PFSK-1 (cell line): ENCODE data around the gene ABHD12.

Source experiments
- TAF1 ChIP-seq: IDR thresholded peaks from 2 replicates; pipeline ENCODE4 v1.6.1; 2012; ENCODE audit warnings: low read length, control low read depth, borderline replicate concordance; ENCODE audit not compliant: insufficient read depth
- TF ChIP-seq, protein P1 (sequence below), 2 experiments: IDR thresholded peaks; 2 replicates each; pipeline versions ENCODE4 v1.6.1 to v1.8.0; 2011 to 2012; ENCODE audit warnings: low read depth in 2 of 2, low read length in 2 of 2, control low read depth in 1 of 2, inconsistent platforms in 1 of 2, mild to moderate bottlenecking in 1 of 2, moderate library complexity in 1 of 2; ENCODE audit not compliant: insufficient read depth in 1 of 2

GRCh38 chr20:25256226-25256859, 134.3 kb downstream of the ABHD12 start:
- TF ChIP-seq TAF1, result no peak
- TF ChIP-seq, protein P1, sequence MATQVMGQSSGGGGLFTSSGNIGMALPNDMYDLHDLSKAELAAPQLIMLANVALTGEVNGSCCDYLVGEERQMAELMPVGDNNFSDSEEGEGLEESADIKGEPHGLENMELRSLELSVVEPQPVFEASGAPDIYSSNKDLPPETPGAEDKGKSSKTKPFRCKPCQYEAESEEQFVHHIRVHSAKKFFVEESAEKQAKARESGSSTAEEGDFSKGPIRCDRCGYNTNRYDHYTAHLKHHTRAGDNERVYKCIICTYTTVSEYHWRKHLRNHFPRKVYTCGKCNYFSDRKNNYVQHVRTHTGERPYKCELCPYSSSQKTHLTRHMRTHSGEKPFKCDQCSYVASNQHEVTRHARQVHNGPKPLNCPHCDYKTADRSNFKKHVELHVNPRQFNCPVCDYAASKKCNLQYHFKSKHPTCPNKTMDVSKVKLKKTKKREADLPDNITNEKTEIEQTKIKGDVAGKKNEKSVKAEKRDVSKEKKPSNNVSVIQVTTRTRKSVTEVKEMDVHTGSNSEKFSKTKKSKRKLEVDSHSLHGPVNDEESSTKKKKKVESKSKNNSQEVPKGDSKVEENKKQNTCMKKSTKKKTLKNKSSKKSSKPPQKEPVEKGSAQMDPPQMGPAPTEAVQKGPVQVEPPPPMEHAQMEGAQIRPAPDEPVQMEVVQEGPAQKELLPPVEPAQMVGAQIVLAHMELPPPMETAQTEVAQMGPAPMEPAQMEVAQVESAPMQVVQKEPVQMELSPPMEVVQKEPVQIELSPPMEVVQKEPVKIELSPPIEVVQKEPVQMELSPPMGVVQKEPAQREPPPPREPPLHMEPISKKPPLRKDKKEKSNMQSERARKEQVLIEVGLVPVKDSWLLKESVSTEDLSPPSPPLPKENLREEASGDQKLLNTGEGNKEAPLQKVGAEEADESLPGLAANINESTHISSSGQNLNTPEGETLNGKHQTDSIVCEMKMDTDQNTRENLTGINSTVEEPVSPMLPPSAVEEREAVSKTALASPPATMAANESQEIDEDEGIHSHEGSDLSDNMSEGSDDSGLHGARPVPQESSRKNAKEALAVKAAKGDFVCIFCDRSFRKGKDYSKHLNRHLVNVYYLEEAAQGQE (IDR thresholded peaks at IDR 0.05; ENCODE audit: insufficient read depth in 1 of 2, low read depth in 2 of 2, low read length in 2 of 2), result no peak
